GM21447 (cell line): ENCODE data around the gene HSPB7.
"Not testable (repeated sequence)": the region's sequence is repeated elsewhere in the genome, so short reads cannot be mapped to it uniquely, and the experiment has no call there.

Experiments used
- ATAC-seq: cut with Tn5 transposase; IDR thresholded peaks from one replicate; pipeline ENCODE4 v1.9.1; 2021; ENCODE audit not compliant: unreplicated experiment

The HSPB7 gene

GRCh38 chr1:15983275-15983674 is 34.6 kb downstream of the HSPB7 start:
- ATAC-seq, result no peak

GRCh38 chr1:15981679-15982078 is 36.2 kb downstream of the HSPB7 start:
- ATAC-seq, result no peak

- not testable (repeated sequence) for ATAC-seq
These were observed 39.9 kb downstream of the HSPB7 start for GRCh38 chr1:15977947-15978346.

GRCh38 chr1:15975805-15976680 is 41.8 kb downstream of the HSPB7 start, which contains the start of gene ZBTB17:
ZBTB17 (minus strand) TSS chr1:15976101; CDS start chr1:15948495, 27,606 bp downstream.
- peak; percentile 54 for ATAC-seq

- ATAC-seq, result peak; percentile 50
These were observed 42.5 kb downstream of the HSPB7 start for GRCh38 chr1:15975358-15975804.

GRCh38 chr1:15974855-15975254 is 43.0 kb downstream of the HSPB7 start:
- ATAC-seq, result peak; percentile 35

- ATAC-seq, result no peak
These were observed 44.1 kb downstream of the HSPB7 start for GRCh38 chr1:15973772-15974171.

- ATAC-seq, result no peak
These were observed 45.4 kb downstream of the HSPB7 start for GRCh38 chr1:15972409-15972808.

- no peak for ATAC-seq
These were observed 46.9 kb downstream of the HSPB7 start for GRCh38 chr1:15970911-15971310.

- no peak for ATAC-seq
These were observed 48.4 kb downstream of the HSPB7 start for GRCh38 chr1:15969321-15969880.

GRCh38 chr1:15968172-15968571 is 49.7 kb downstream of the HSPB7 start:
- ATAC-seq, result no peak

- ATAC-seq, result no peak
These were observed 50.9 kb downstream of the HSPB7 start for GRCh38 chr1:15966956-15967344.

GRCh38 chr1:15966081-15966955 is 51.5 kb downstream of the HSPB7 start:
- ATAC-seq, result peak; percentile 73

GRCh38 chr1:15965228-15965767 is 52.5 kb downstream of the HSPB7 start:
- no peak for ATAC-seq
